ENCODE data around the gene TDRD15. TPM values are rescaled to one million over a fixed set of nuclear protein-coding genes. Genes with fewer than 3 reads are reported as not detected.
A peak's percentile ranks its signal among the peaks of the same experiment; 100 is the strongest.

The TDRD15 gene
- total RNA-seq, 2 donors from 2014 or later = 0.14 to 0.42 TPM

GRCh38 chr2:21111012-21111411, 12.8 kb upstream of the TDRD15 start:
- no peak for TF ChIP-seq CTCF (IDR thresholded peaks at IDR 0.05)
- Histone ChIP-seq H3K9me3 (no peaks in the 10 kb centered on the region), H3K27me3 (replicated peaks; ENCODE audit: insufficient read depth) (no peaks in the 10 kb centered on the region), H3K4me1 (ENCODE audit: control insufficient read depth in 1 of 2, low read depth in 2 of 2) (no peaks in the 10 kb centered on the region), H3K4me3 (no peak overlapping the region), H3K27ac (no peak overlapping the region), H3K36me3 (no peaks in the 10 kb centered on the region)
- ATAC-seq (ENCODE audit: insufficient number of reproducible peaks, low FRiP score, low read depth) (no peak), DNase-seq (ENCODE audit: low spot score) (no peak)

- DNase-seq (ENCODE audit: low spot score) (no peak), ATAC-seq (ENCODE audit: insufficient number of reproducible peaks, low FRiP score, low read depth) (no peak)
- Histone ChIP-seq H3K27me3 (replicated peaks; ENCODE audit: insufficient read depth) (no peaks in the 10 kb centered on the region), H3K9me3 (no peaks in the 10 kb centered on the region), H3K27ac (no peak overlapping the region), H3K4me1 (ENCODE audit: control insufficient read depth in 1 of 2, low read depth in 2 of 2) (no peaks in the 10 kb centered on the region), H3K36me3 (no peaks in the 10 kb centered on the region), H3K4me3 (no peak overlapping the region)
- TF ChIP-seq CTCF (IDR thresholded peaks at IDR 0.05) = no peak
Observed at GRCh38 chr2:21117688-21118087, 6.1 kb upstream of the TDRD15 start.

- Histone ChIP-seq H3K27me3 (replicated peaks; ENCODE audit: insufficient read depth) (no peaks in the 10 kb centered on the region), H3K4me1 (ENCODE audit: control insufficient read depth in 1 of 2, low read depth in 2 of 2) (no peaks in the 10 kb centered on the region), H3K9me3 (no peaks in the 10 kb centered on the region), H3K36me3 (no peaks in the 10 kb centered on the region), H3K4me3 (no peak overlapping the region), H3K27ac (no peak overlapping the region)
- TF ChIP-seq CTCF (IDR thresholded peaks at IDR 0.05) = peak; percentile 51
- ATAC-seq (ENCODE audit: insufficient number of reproducible peaks, low FRiP score, low read depth) (no peak), DNase-seq (ENCODE audit: low spot score) (no peak)
Observed at GRCh38 chr2:21118302-21118920, 5.4 kb upstream of the TDRD15 start.

- no peaks in the 10 kb centered on the region for H3K9me3 ChIP-seq
- no peak for DNase-seq (ENCODE audit: low spot score)
- no peaks in the 10 kb centered on the region for H3K4me1 ChIP-seq (ENCODE audit: control insufficient read depth in 1 of 2, low read depth in 2 of 2)
- no peak for ATAC-seq (ENCODE audit: insufficient number of reproducible peaks, low FRiP score, low read depth)
- no peak overlapping the region for H3K27ac ChIP-seq
- no peaks in the 10 kb centered on the region for H3K27me3 ChIP-seq (replicated peaks; ENCODE audit: insufficient read depth)
- no peak overlapping the region for H3K4me3 ChIP-seq
- H3K36me3 ChIP-seq = no peaks in the 10 kb centered on the region
- no peak for TF ChIP-seq CTCF (IDR thresholded peaks at IDR 0.05)
Observed at GRCh38 chr2:21131861-21132260, 8.1 kb downstream of the TDRD15 start.

- no peaks in the 10 kb centered on the region for H3K36me3 ChIP-seq
- TF ChIP-seq CTCF (IDR thresholded peaks at IDR 0.05) = no peak
- H3K4me3 ChIP-seq = no peak overlapping the region
- H3K27ac ChIP-seq = no peak overlapping the region
- DNase-seq (ENCODE audit: low spot score) (no peak), ATAC-seq (ENCODE audit: insufficient number of reproducible peaks, low FRiP score, low read depth) (no peak)
- no peaks in the 10 kb centered on the region for H3K27me3 ChIP-seq (replicated peaks; ENCODE audit: insufficient read depth)
- no peaks in the 10 kb centered on the region for H3K4me1 ChIP-seq (ENCODE audit: control insufficient read depth in 1 of 2, low read depth in 2 of 2)
- no peaks in the 10 kb centered on the region for H3K9me3 ChIP-seq
Observed at GRCh38 chr2:21135585-21135984, 11.8 kb downstream of the TDRD15 start.
